Measurements from ENCODE around the gene PLEKHA6.

- no peak for TF ChIP-seq CTCF (IDR thresholded peaks at IDR 0.05; ENCODE audit: low read depth, low read length, poor library complexity, severe bottlenecking)
- TF ChIP-seq EZH2phosphoT487 (IDR thresholded peaks at IDR 0.05; ENCODE audit: borderline replicate concordance, low read length), result no peak
Measured at GRCh38 chr1:204350312-204350711, 9.4 kb downstream of the PLEKHA6 start.

Measured in DOHH2 (cell line).